H1 (cell line): Measurements from ENCODE around the gene ENAH. TPM values are rescaled to one million over a fixed set of nuclear protein-coding genes. Genes with fewer than 3 reads are reported as not detected.

ENCODE experiments used
- CBX5 ChIP-seq: fragments of 300-800, 300-1000 bp; sonication (generic); IDR thresholded peaks from 2 replicates; pipeline ENCODE4 v1.7.1; 2016; ENCODE audit warnings: antibody characterized with exemption, low read length, low read depth
- CHD1 ChIP-seq: IDR thresholded peaks from 2 replicates; pipeline ENCODE4 v1.6.1; 2012; ENCODE audit warnings: low read depth, low read length, improper control_type of control experiment
- GABPA ChIP-seq: IDR thresholded peaks from 2 replicates; pipeline ENCODE4 v1.6.1; 2011; ENCODE audit warnings: mild to moderate bottlenecking, low read length, moderate library complexity, borderline replicate concordance; ENCODE audit not compliant: insufficient read depth
- HDAC6 ChIP-seq: IDR thresholded peaks from one replicate; pipeline ENCODE4 v1.7.1; 2012; ENCODE audit warnings: low read depth, mild to moderate bottlenecking, inconsistent platforms, low read length, moderate library complexity
- MAFK ChIP-seq: IDR thresholded peaks from 2 replicates; pipeline ENCODE4 v1.6.1; 2012; ENCODE audit warnings: low read depth, mild to moderate bottlenecking, improper control_type of control experiment, low read length
- POLR2A ChIP-seq, 2 experiments: IDR thresholded peaks; 1 replicate in 1 of 2; 2 replicates in 1 of 2; pipeline ENCODE4 v1.6.1; 2011; ENCODE audit warnings: low read depth in 2 of 2, low read length in 2 of 2, mild to moderate bottlenecking in 2 of 2; ENCODE audit errors: control extremely low read depth in 1 of 2
- SIN3A ChIP-seq, 2 experiments: IDR thresholded peaks in 1 of 2; conservative IDR thresholded peaks in 1 of 2; 2 replicates each; pipeline ENCODE4 v1.6.1; 2011 to 2012; ENCODE audit warnings: low read length in 2 of 2, improper control_type of control experiment in 1 of 2, low read depth in 1 of 2, mild to moderate bottlenecking in 1 of 2
- SP4 ChIP-seq: IDR thresholded peaks from 2 replicates; pipeline ENCODE4 v1.6.1; 2012; ENCODE audit warnings: low read length, inconsistent platforms
- TEAD4 ChIP-seq: IDR thresholded peaks from 2 replicates; pipeline ENCODE4 v1.6.1; 2012; ENCODE audit warnings: low read depth, low read length, inconsistent platforms, mixed read lengths
- polyA plus RNA-seq, 7 experiments: library from polyadenylated mRNA; depleted of rRNA in 3 of 7; stranded (reverse) in 5 of 7; unstranded in 2 of 7; fragments of >200 nt in 5 of 7; fragments of 200-250 nt in 2 of 7; gene quantifications; 1 replicate in 5 of 7; 2 replicates in 1 of 7; 4 replicates in 1 of 7; pipeline versions ENCODE4 v1.2.1 to v1.2.3, GENCODE V29; 2011 to 2013; ENCODE audit warnings: missing spikeins in 2 of 7, mixed read lengths in 2 of 7
- total RNA-seq: library from RNA; stranded (reverse); fragmentation: NEBNext Ultra II Directional; extraction: Animal tissue kit (Norgen Biotek cat#: 25700); gene quantifications from 2 replicates; pipeline ENCODE4 v1.2.1, GENCODE V29; 2021
- TF ChIP-seq, protein P1 (sequence below): fragments of 300-600 bp; sonication (generic); IDR thresholded peaks from 2 replicates; pipeline ENCODE4 v1.7.1; 2012; ENCODE audit warnings: low read length, moderate library complexity, mild to moderate bottlenecking, inconsistent platforms; ENCODE audit not compliant: insufficient replicate concordance

Gene ENAH
- total and polyA plus RNA-seq, 2 of the 8 experiments (the other 6 are each of a cell fraction or from before 2014, with no cell fraction given) = 39.1 to 335 TPM

DNA sequence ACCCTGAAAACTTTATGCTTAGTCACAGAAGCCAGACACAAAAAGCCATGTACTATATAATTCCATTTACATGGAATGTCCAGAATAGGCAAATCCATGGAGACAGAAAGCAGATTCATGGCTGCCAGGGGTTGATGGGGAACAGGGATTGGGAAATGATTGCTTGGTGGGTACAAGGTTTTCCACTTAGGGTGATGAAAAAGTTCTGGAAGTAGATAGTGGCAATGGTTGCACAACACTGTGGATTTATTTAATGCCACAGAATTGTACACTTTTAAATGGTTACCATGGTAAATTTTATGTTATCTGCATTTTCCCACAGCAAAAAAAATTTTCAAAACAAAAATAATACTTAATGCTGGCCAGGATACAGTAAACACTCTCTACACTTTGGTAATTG lies 40.6 kb downstream of the ENAH start (continued):
- TF ChIP-seq, protein P1, sequence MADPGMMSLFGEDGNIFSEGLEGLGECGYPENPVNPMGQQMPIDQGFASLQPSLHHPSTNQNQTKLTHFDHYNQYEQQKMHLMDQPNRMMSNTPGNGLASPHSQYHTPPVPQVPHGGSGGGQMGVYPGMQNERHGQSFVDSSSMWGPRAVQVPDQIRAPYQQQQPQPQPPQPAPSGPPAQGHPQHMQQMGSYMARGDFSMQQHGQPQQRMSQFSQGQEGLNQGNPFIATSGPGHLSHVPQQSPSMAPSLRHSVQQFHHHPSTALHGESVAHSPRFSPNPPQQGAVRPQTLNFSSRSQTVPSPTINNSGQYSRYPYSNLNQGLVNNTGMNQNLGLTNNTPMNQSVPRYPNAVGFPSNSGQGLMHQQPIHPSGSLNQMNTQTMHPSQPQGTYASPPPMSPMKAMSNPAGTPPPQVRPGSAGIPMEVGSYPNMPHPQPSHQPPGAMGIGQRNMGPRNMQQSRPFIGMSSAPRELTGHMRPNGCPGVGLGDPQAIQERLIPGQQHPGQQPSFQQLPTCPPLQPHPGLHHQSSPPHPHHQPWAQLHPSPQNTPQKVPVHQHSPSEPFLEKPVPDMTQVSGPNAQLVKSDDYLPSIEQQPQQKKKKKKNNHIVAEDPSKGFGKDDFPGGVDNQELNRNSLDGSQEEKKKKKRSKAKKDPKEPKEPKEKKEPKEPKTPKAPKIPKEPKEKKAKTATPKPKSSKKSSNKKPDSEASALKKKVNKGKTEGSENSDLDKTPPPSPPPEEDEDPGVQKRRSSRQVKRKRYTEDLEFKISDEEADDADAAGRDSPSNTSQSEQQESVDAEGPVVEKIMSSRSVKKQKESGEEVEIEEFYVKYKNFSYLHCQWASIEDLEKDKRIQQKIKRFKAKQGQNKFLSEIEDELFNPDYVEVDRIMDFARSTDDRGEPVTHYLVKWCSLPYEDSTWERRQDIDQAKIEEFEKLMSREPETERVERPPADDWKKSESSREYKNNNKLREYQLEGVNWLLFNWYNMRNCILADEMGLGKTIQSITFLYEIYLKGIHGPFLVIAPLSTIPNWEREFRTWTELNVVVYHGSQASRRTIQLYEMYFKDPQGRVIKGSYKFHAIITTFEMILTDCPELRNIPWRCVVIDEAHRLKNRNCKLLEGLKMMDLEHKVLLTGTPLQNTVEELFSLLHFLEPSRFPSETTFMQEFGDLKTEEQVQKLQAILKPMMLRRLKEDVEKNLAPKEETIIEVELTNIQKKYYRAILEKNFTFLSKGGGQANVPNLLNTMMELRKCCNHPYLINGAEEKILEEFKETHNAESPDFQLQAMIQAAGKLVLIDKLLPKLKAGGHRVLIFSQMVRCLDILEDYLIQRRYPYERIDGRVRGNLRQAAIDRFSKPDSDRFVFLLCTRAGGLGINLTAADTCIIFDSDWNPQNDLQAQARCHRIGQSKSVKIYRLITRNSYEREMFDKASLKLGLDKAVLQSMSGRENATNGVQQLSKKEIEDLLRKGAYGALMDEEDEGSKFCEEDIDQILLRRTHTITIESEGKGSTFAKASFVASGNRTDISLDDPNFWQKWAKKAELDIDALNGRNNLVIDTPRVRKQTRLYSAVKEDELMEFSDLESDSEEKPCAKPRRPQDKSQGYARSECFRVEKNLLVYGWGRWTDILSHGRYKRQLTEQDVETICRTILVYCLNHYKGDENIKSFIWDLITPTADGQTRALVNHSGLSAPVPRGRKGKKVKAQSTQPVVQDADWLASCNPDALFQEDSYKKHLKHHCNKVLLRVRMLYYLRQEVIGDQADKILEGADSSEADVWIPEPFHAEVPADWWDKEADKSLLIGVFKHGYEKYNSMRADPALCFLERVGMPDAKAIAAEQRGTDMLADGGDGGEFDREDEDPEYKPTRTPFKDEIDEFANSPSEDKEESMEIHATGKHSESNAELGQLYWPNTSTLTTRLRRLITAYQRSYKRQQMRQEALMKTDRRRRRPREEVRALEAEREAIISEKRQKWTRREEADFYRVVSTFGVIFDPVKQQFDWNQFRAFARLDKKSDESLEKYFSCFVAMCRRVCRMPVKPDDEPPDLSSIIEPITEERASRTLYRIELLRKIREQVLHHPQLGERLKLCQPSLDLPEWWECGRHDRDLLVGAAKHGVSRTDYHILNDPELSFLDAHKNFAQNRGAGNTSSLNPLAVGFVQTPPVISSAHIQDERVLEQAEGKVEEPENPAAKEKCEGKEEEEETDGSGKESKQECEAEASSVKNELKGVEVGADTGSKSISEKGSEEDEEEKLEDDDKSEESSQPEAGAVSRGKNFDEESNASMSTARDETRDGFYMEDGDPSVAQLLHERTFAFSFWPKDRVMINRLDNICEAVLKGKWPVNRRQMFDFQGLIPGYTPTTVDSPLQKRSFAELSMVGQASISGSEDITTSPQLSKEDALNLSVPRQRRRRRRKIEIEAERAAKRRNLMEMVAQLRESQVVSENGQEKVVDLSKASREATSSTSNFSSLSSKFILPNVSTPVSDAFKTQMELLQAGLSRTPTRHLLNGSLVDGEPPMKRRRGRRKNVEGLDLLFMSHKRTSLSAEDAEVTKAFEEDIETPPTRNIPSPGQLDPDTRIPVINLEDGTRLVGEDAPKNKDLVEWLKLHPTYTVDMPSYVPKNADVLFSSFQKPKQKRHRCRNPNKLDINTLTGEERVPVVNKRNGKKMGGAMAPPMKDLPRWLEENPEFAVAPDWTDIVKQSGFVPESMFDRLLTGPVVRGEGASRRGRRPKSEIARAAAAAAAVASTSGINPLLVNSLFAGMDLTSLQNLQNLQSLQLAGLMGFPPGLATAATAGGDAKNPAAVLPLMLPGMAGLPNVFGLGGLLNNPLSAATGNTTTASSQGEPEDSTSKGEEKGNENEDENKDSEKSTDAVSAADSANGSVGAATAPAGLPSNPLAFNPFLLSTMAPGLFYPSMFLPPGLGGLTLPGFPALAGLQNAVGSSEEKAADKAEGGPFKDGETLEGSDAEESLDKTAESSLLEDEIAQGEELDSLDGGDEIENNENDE = no peak
- TF ChIP-seq MAFK (no peak), POLR2A (IDR thresholded peaks at IDR 0.05; ENCODE audit: control extremely low read depth in 1 of 2, low read depth in 2 of 2, low read length in 2 of 2) (no peak), GABPA (no peak), SP4 (no peak), SIN3A (conservative IDR thresholded peaks at IDR 0.05 in 1 of 2, IDR thresholded peaks at IDR 0.05 in 1 of 2; ENCODE audit: low read depth in 1 of 2, low read length in 2 of 2) (no peak), TEAD4 (no peak), CHD1 (no peak), CBX5 (no peak), HDAC6 (no peak)
- TF ChIP-seq, all 59 proteins: peak for 0
